ENCODE measurements around the gene TTC31.
"Not testable (repeated sequence)": the region's sequence is repeated elsewhere in the genome, so short reads cannot be mapped to it uniquely, and the experiment has no call there.

TTC31 gene

DNA sequence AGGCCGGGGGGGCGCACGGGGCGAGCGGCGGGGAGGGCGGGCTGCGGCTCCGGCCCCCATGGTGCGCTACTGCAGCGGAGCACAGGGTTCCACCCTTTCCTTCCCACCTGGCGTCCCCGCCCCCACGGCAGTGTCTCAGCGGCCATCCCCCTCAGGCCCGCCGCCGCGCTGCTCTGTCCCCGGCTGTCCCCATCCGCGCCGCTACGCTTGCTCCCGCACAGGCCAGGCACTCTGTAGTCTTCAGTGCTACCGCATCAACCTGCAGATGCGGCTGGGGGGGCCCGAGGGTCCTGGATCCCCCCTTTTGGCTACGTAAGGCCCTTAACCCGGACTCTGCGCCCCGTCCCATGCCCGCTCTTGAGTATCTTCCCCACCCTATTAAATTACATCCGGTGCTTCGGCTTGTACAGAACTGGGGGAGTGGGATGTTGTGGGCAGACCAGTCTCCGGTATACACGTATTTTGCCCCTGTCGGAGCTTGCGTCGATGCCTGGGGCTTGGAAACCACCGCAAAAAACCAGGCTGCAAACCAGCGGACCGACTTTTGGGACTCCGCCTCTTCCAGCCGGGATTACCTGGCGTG is 25.2 kb upstream of the TTC31 start:
- peaks cover 19% of the 10 kb centered on the region for H3K4me1 ChIP-seq (ENCODE audit: low read length)
- H3K9me2 ChIP-seq (replicated peaks; ENCODE audit: insufficient read depth, low read length), result no peaks in the 10 kb centered on the region
- H3F3A ChIP-seq (ENCODE audit: insufficient read depth, low read length), result peaks cover 13% of the 10 kb centered on the region; the same call in 1 of the 2 replicates
- H3K27ac ChIP-seq (ENCODE audit: low read length), result peak overlapping the region; percentile 97
- H3K36me3 ChIP-seq (replicated peaks; ENCODE audit: insufficient read depth, low read length), result no peaks in the 10 kb centered on the region
- peak overlapping the region; percentile 83 for H2AFZ ChIP-seq (ENCODE audit: low read length)
- peak overlapping the region; percentile 86 for H3K4me3 ChIP-seq (ENCODE audit: low read length)
- no peaks in the 10 kb centered on the region for H4K20me1 ChIP-seq (ENCODE audit: insufficient read depth, low read length)
- peak; percentile 85 for DNase-seq
- H3K79me2 ChIP-seq (ENCODE audit: low read length), result peaks cover 23% of the 10 kb centered on the region
- H3K9me3 ChIP-seq (replicated peaks; ENCODE audit: insufficient read depth, low read length), result no peaks in the 10 kb centered on the region
- H3K27me3 ChIP-seq (replicated peaks; ENCODE audit: insufficient read depth, low read length), result no peaks in the 10 kb centered on the region
- peak overlapping the region; percentile 92 for H3K9ac ChIP-seq (ENCODE audit: low read length)
- H3K4me2 ChIP-seq (ENCODE audit: low read depth, low read length), result peak overlapping the region; percentile 86
- TF ChIP-seq, protein P1, sequence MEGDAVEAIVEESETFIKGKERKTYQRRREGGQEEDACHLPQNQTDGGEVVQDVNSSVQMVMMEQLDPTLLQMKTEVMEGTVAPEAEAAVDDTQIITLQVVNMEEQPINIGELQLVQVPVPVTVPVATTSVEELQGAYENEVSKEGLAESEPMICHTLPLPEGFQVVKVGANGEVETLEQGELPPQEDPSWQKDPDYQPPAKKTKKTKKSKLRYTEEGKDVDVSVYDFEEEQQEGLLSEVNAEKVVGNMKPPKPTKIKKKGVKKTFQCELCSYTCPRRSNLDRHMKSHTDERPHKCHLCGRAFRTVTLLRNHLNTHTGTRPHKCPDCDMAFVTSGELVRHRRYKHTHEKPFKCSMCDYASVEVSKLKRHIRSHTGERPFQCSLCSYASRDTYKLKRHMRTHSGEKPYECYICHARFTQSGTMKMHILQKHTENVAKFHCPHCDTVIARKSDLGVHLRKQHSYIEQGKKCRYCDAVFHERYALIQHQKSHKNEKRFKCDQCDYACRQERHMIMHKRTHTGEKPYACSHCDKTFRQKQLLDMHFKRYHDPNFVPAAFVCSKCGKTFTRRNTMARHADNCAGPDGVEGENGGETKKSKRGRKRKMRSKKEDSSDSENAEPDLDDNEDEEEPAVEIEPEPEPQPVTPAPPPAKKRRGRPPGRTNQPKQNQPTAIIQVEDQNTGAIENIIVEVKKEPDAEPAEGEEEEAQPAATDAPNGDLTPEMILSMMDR (IDR thresholded peaks at IDR 0.05; ENCODE audit: low read length), result no peak
- TF ChIP-seq EZH2 (optimal IDR thresholded peaks at IDR 0.05; ENCODE audit: low read depth, low read length) (no peak), EZH2phosphoT487 (IDR thresholded peaks at IDR 0.05; ENCODE audit: low read length) (no peak)

DNA sequence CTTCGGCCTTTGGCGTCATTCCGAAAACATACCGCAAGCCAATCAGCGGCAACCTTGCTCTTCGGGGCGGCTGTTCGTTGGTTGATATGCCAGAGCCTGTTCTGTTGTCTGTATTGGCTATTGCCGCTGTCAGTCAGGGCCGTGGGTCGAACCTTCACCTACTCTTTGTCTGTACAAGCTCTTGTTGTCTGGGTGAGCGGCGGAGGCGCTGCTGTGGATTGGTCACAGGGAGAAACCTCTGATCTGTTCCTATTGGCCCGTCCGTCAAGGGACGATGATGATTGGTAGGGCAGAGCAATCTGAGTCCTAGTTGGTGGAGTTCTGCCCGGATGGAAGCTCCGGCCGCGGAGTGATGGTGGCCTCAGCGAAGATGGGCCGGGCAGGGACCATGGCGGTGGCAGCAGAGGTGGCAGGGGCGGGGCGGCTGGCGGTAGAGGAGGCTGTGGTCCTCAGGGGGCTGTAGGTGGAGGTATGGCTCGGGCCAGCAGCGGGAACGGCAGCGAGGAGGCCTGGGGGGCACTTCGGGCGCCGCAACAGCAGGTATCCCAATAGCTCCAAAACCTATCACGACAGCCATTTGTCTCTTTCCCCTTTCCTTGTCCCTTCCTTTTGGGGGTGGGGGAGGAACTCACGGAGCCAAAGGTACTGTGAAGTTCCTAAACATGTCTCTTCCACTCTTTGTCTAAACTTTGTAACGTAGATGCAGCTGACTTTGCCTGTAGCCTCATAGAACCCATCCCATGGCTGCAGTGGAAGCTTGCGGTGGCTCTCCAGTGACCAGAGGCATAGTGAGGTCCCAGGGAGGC is 24.5 kb upstream of the TTC31 start, which contains the start of gene WBP1:
Gene WBP1, plus strand, starts transcription at position 307 of the 806 bp plus-strand sequence. Its CDS starts 165 bp downstream, at position 472.
- Histone ChIP-seq H4K20me1 (ENCODE audit: insufficient read depth, low read length) (no peaks in the 10 kb centered on the region), H3K27ac (ENCODE audit: low read length) (peak within 1 kb of the TSS; percentile 97), H3K79me2 (ENCODE audit: low read length) (peaks cover 30% of the 10 kb centered on the region), H3K9me3 (replicated peaks; ENCODE audit: insufficient read depth, low read length) (no peaks in the 10 kb centered on the region), H3K4me3 (ENCODE audit: low read length) (peak within 1 kb of the TSS; percentile 86), H3F3A (ENCODE audit: insufficient read depth, low read length) (peaks cover 13% of the 10 kb centered on the region; the same call in 1 of the 2 replicates), H3K36me3 (replicated peaks; ENCODE audit: insufficient read depth, low read length) (no peaks in the 10 kb centered on the region), H3K9me2 (replicated peaks; ENCODE audit: insufficient read depth, low read length) (no peaks in the 10 kb centered on the region), H3K4me1 (ENCODE audit: low read length) (peaks cover 16% of the 10 kb centered on the region), H3K9ac (ENCODE audit: low read length) (peak within 1 kb of the TSS; percentile 92), H3K27me3 (replicated peaks; ENCODE audit: insufficient read depth, low read length) (no peaks in the 10 kb centered on the region), H2AFZ (ENCODE audit: low read length) (peak within 1 kb of the TSS; percentile 85), H3K4me2 (ENCODE audit: low read depth, low read length) (peak within 1 kb of the TSS; percentile 86)
- peak; percentile 100 for DNase-seq
- TF ChIP-seq EZH2 (optimal IDR thresholded peaks at IDR 0.05; ENCODE audit: low read depth, low read length) (no peak), EZH2phosphoT487 (IDR thresholded peaks at IDR 0.05; ENCODE audit: low read length) (no peak)
- TF ChIP-seq, protein P1 (IDR thresholded peaks at IDR 0.05; ENCODE audit: low read length), result no peak

DNA sequence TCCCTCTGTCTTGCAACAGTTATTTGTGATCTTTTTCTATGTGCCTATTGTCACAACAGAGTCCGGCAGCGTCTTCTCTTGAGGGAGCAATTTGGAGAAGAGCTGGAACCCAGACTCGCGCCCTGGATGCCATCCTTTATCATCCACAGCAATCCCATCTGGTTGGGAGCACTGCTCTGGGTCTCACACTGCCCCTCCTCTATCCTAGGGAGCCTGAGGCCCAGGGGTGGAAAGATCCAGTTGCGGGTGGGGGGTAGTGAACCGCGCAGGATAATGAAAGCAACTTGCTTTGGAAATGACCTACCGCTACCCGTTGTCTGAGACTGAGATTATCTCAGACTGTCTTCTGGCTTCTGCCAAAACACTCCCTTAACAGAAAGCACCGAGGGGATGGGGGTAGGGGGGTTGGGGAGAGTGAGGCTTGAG is 23.9 kb upstream of the TTC31 start:
- Histone ChIP-seq H2AFZ (ENCODE audit: low read length) (no peak overlapping the region), H4K20me1 (ENCODE audit: insufficient read depth, low read length) (no peaks in the 10 kb centered on the region), H3K4me1 (ENCODE audit: low read length) (peaks cover 16% of the 10 kb centered on the region), H3K9me2 (replicated peaks; ENCODE audit: insufficient read depth, low read length) (no peaks in the 10 kb centered on the region), H3K4me2 (ENCODE audit: low read depth, low read length) (peak overlapping the region; percentile 77), H3K36me3 (replicated peaks; ENCODE audit: insufficient read depth, low read length) (no peaks in the 10 kb centered on the region), H3K4me3 (ENCODE audit: low read length) (peak overlapping the region; percentile 69), H3K27me3 (replicated peaks; ENCODE audit: insufficient read depth, low read length) (no peaks in the 10 kb centered on the region), H3K9me3 (replicated peaks; ENCODE audit: insufficient read depth, low read length) (no peaks in the 10 kb centered on the region), H3K27ac (ENCODE audit: low read length) (peak overlapping the region; percentile 2; the same call in 1 of the 2 replicates), H3F3A (ENCODE audit: insufficient read depth, low read length) (peaks cover 13% of the 10 kb centered on the region; the same call in 1 of the 2 replicates), H3K9ac (ENCODE audit: low read length) (peak overlapping the region; percentile 57), H3K79me2 (ENCODE audit: low read length) (peaks cover 31% of the 10 kb centered on the region)
- no peak for DNase-seq
- no peak for TF ChIP-seq EZH2 (optimal IDR thresholded peaks at IDR 0.05; ENCODE audit: low read depth, low read length)
- TF ChIP-seq, protein P1 (IDR thresholded peaks at IDR 0.05; ENCODE audit: low read length), result no peak
- no peak for TF ChIP-seq EZH2phosphoT487 (IDR thresholded peaks at IDR 0.05; ENCODE audit: low read length)

DNA sequence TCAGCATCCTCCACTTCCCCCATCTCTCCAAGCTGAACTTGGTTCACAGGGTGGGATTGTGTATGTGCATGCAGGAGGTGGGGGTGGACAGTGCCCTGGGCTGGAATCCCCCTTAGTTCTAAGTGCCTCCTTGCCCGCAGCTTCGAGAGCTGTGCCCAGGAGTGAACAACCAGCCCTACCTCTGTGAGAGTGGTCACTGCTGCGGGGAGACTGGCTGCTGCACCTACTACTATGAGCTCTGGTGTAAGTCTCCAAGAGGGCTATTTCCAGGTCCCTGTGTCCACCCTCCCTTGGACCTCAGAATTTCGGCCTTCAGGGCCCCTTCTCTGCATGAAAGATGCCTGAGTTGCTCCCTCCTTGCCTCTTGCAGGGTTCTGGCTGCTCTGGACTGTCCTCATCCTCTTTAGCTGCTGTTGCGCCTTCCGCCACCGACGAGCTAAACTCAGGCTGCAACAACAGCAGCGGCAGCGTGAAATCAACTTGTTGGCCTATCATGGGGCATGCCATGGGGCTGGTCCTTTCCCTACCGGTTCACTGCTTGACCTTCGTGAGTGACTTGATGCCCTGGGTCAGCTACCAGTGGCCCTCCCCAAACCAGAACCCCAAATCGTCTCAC is 23.3 kb upstream of the TTC31 start:
- H3K9ac ChIP-seq (ENCODE audit: low read length); H3K27me3 ChIP-seq (replicated peaks; ENCODE audit: insufficient read depth, low read length); H3K9me3 ChIP-seq (replicated peaks; ENCODE audit: insufficient read depth, low read length); H3K36me3 ChIP-seq (replicated peaks; ENCODE audit: insufficient read depth, low read length); H2AFZ ChIP-seq (ENCODE audit: low read length); DNase-seq; H3K9me2 ChIP-seq (replicated peaks; ENCODE audit: insufficient read depth, low read length); H4K20me1 ChIP-seq (ENCODE audit: insufficient read depth, low read length); H3K27ac ChIP-seq (ENCODE audit: low read length): not testable (repeated sequence)
- H3K4me1 ChIP-seq (ENCODE audit: low read length), result peaks cover 20% of the 10 kb centered on the region
- peak overlapping the region; percentile 69; the same call in 1 of the 2 replicates for H3K4me3 ChIP-seq (ENCODE audit: low read length)
- peaks cover 38% of the 10 kb centered on the region for H3K79me2 ChIP-seq (ENCODE audit: low read length)
- H3K4me2 ChIP-seq (ENCODE audit: low read depth, low read length), result peak overlapping the region; percentile 77
- H3F3A ChIP-seq (ENCODE audit: insufficient read depth, low read length), result peaks cover 13% of the 10 kb centered on the region; the same call in 1 of the 2 replicates

DNA sequence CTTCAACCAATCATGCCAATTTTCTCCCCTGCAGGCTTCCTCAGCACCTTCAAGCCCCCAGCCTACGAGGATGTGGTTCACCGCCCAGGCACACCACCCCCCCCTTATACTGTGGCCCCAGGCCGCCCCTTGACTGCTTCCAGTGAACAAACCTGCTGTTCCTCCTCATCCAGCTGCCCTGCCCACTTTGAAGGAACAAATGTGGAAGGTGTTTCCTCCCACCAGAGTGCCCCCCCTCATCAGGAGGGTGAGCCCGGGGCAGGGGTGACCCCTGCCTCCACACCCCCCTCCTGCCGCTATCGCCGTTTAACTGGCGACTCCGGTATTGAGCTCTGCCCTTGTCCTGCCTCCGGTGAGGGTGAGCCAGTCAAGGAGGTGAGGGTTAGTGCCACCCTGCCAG is 22.7 kb upstream of the TTC31 start:
- not testable (repeated sequence) for H3K36me3 ChIP-seq (replicated peaks; ENCODE audit: insufficient read depth, low read length); H3K9ac ChIP-seq (ENCODE audit: low read length); H4K20me1 ChIP-seq (ENCODE audit: insufficient read depth, low read length); H3K4me3 ChIP-seq (ENCODE audit: low read length); H3K27ac ChIP-seq (ENCODE audit: low read length); H3K9me2 ChIP-seq (replicated peaks; ENCODE audit: insufficient read depth, low read length); H3K4me2 ChIP-seq (ENCODE audit: low read depth, low read length); H2AFZ ChIP-seq (ENCODE audit: low read length); DNase-seq; H3K9me3 ChIP-seq (replicated peaks; ENCODE audit: insufficient read depth, low read length); H3K27me3 ChIP-seq (replicated peaks; ENCODE audit: insufficient read depth, low read length)
- H3K79me2 ChIP-seq (ENCODE audit: low read length), result peaks cover 40% of the 10 kb centered on the region
- H3K4me1 ChIP-seq (ENCODE audit: low read length), result peaks cover 20% of the 10 kb centered on the region
- peaks cover 13% of the 10 kb centered on the region; the same call in 1 of the 2 replicates for H3F3A ChIP-seq (ENCODE audit: insufficient read depth, low read length)

Measured in MM.1S (cell line).